Pancreas (tissue), 10 donors: ENCODE results near the gene SAMD13. TPM values are rescaled to one million over a fixed set of nuclear protein-coding genes. Genes with fewer than 3 reads are reported as not detected.

Source experiments
- ATAC-seq, 4 donors: fragments of 200-7000 bp; cut with Tn5 transposase; one replicate each; pipeline versions ENCODE4 v1.8.0 to v1.9.1; 2020; ENCODE audit warnings: mild to moderate bottlenecking in 4 of 4, moderate library complexity in 4 of 4
- DNase-seq, 6 donors: peaks; one replicate each; pipeline ENCODE4 v3.0.0-alpha.2; 2020
- FAIRE-seq: peaks from 2 replicates; lab custom pipeline; 2012; peaks lifted over from hg19 to GRCh38; lab: Jason Lieb, UNC
- H3K27ac ChIP-seq, 4 donors: fragments of 200-600 bp; sonication (generic); 1 replicate in 3 of 4; 2 replicates in 1 of 4; pipeline versions ENCODE4 v1.5.0 to v1.8.0; 2020
- H3K27me3 ChIP-seq, 4 donors: fragments of 200-600 bp; one replicate each; pipeline ENCODE4 v1.8.0; 2021
- H3K36me3 ChIP-seq, 3 donors: fragments of 200-600 bp; sonication (generic) in 1 of 3; one replicate each; pipeline versions ENCODE4 v1.5.0 to v1.8.0; 2020 to 2021
- H3K4me1 ChIP-seq, 3 donors: fragments of 200-600 bp; one replicate each; pipeline ENCODE4 v1.8.0; 2021
- H3K4me3 ChIP-seq, 4 donors: fragments of 200-600 bp; sonication (generic) in 2 of 4; one replicate each; pipeline versions ENCODE4 v1.5.0 to v1.8.0; 2020 to 2021
- H3K9me3 ChIP-seq, 4 donors: fragments of 200-600 bp; one replicate each; pipeline ENCODE4 v1.8.0; 2021
- CTCF ChIP-seq, 4 donors: fragments of 200-600 bp; sonication (generic) in 3 of 4; IDR thresholded peaks; one replicate each; pipeline versions ENCODE4 v1.5.0 to v1.8.0; 2021; ENCODE audit warnings: antibody characterized with exemption in 4 of 4
- WGBS, 2 donors: extraction: QIAGEN DNeasy Blood & Tissue Kit; methylation state at CpG; one replicate each; pipeline ENCODE4 v1.1.7; 2013; 5-methylcytosine and 5-hydroxymethylcytosine counted together
- intact Hi-C, 3 donors: fragments of 100-400 bp; cut with DNase I; formaldehyde crosslinking; loops; one replicate each; pipeline versions ENCODE4 v1.11.1 to v1.14.2; 2022
- polyA plus RNA-seq, 2 donors: library from polyadenylated mRNA; stranded (reverse); fragments of 200-250 nt; gene quantifications; one replicate each; pipeline ENCODE4 v1.2.3, GENCODE V29; 2013
- total RNA-seq, 6 donors: library from RNA; stranded (reverse); fragmentation: NEBNext Ultra II Directional in 4 of 6; extraction: Animal tissue kit (Norgen Biotek cat#: 25700) in 4 of 6; gene quantifications; one replicate each; pipeline versions ENCODE4 v1.2.1 to v1.2.4, GENCODE V29; 2021 to 2023
- donor health status: healthy with polysubstance abuse.
- donor health status: DM: no; HTN: no; CAD: no; lungs with moderate emphysema.
- donor health status: DM: no; HTN: no; CAD: no.
- donor health status: control.
- donor health status: control.
- donor health status: Bipolar disorder and iron deficiency.
- donor health status: DM: yes; HTN: yes; CAD: no.
- donor health status: DM: no; HTN: no; CAD: no.
- donor health status: DM: no; HTN: no; CAD: no.
- donor health status: DM: yes; HTN: yes; CAD: no.

The SAMD13 gene
- total and polyA plus RNA-seq, 8 donors: 0.57 to 2.6 (median 0.67) TPM

- Histone ChIP-seq H3K4me1 (no peaks in the 10 kb centered on the region), H3K36me3 (no peaks in the 10 kb centered on the region), H3K9me3 (no peaks in the 10 kb centered on the region), H3K27ac (no peak overlapping the region), H3K4me3 (no peak overlapping the region), H3K27me3 (no peaks in the 10 kb centered on the region)
- FAIRE-seq: no peak
- 90 to 97% methylated on average over 1 of the region's 1 CpG for WGBS, 2 donors
- no peak for ATAC-seq
- TF ChIP-seq CTCF (IDR thresholded peaks at IDR 0.05): no peak
- DNase-seq: no peak
- intact Hi-C loops: no loop called here
Observed at GRCh38 chr1:84348759-84349158, 47.3 kb downstream of the SAMD13 start.

GRCh38 chr1:84350104-84350503, 48.6 kb downstream of the SAMD13 start:
- no peak for TF ChIP-seq CTCF (IDR thresholded peaks at IDR 0.05)
- no peak overlapping the region for H3K27ac ChIP-seq
- no peaks in the 10 kb centered on the region for H3K27me3 ChIP-seq
- FAIRE-seq (no peak), DNase-seq (no peak), ATAC-seq (no peak)
- whole genome bisulfite sequencing, 2 donors: 61 to 62% methylated on average over 3 of the region's 3 CpGs
- no peaks in the 10 kb centered on the region for H3K9me3 ChIP-seq
- intact Hi-C loops: no loop called here
- H3K4me1 ChIP-seq: no peaks in the 10 kb centered on the region
- H3K4me3 ChIP-seq: no peak overlapping the region
- no peaks in the 10 kb centered on the region for H3K36me3 ChIP-seq

- DNase-seq (no peak), FAIRE-seq (no peak), ATAC-seq (no peak)
- H3K27me3 ChIP-seq: no peaks in the 10 kb centered on the region
- no peaks in the 10 kb centered on the region for H3K9me3 ChIP-seq
- H3K4me3 ChIP-seq: no peak overlapping the region
- H3K36me3 ChIP-seq: no peaks in the 10 kb centered on the region
- H3K27ac ChIP-seq: no peak overlapping the region
- H3K4me1 ChIP-seq: no peaks in the 10 kb centered on the region
- 91 to 95% methylated on average over 3 of the region's 3 CpGs for WGBS, 2 donors
- intact Hi-C loops: no loop called here
- no peak for TF ChIP-seq CTCF (IDR thresholded peaks at IDR 0.05)
Observed at GRCh38 chr1:84350550-84350949, 49.0 kb downstream of the SAMD13 start.

- Histone ChIP-seq H3K36me3 (no peaks in the 10 kb centered on the region), H3K9me3 (no peaks in the 10 kb centered on the region), H3K27me3 (no peaks in the 10 kb centered on the region), H3K27ac (peak overlapping the region in 1 of 4 donors; percentile 16), H3K4me3 (no peak overlapping the region), H3K4me1 (no peaks in the 10 kb centered on the region)
- WGBS, 2 donors: 67 to 70% methylated on average over 3 of the region's 3 CpGs
- no peak for DNase-seq
- peak in 3 of 4 donors; percentile 27 to 73 (median 38) for ATAC-seq
- intact Hi-C loops: no loop called here
- no peak for FAIRE-seq
- no peak for TF ChIP-seq CTCF (IDR thresholded peaks at IDR 0.05)
Observed at GRCh38 chr1:84352298-84353106, 51.0 kb downstream of the SAMD13 start.

GRCh38 chr1:84353695-84354094, 52.2 kb downstream of the SAMD13 start:
- FAIRE-seq: no peak
- intact Hi-C loops: no loop called here
- H3K27me3 ChIP-seq: no peaks in the 10 kb centered on the region
- ATAC-seq: peak in 3 of 4 donors; percentile 17 to 38 (median 34)
- no peak for DNase-seq
- no peaks in the 10 kb centered on the region for H3K36me3 ChIP-seq
- H3K4me3 ChIP-seq: no peak overlapping the region
- no peak for TF ChIP-seq CTCF (IDR thresholded peaks at IDR 0.05)
- no peaks in the 10 kb centered on the region for H3K9me3 ChIP-seq
- 88 to 91% methylated on average over 3 of the region's 3 CpGs for WGBS, 2 donors
- H3K27ac ChIP-seq: no peak overlapping the region
- H3K4me1 ChIP-seq: no peaks in the 10 kb centered on the region
